GM13977 (cell line): ENCODE data around the gene HS1BP3.

Experiments
- DNase-seq: peaks from one replicate; pipeline ENCODE4 v3.0.0; 2012; ENCODE audit warnings: low spot score
- in situ Hi-C: fragments of 300-500 bp; cut with MboI; formaldehyde crosslinking; loops from one replicate; pipeline ENCODE4 v1.12.0; 2022; ENCODE audit warnings: low sequenced_read_pairs, low pct_unique_long_range_greater_than_20kb, mixed read lengths, inconsistent platforms; ENCODE audit not compliant: unreplicated experiment
- TF ChIP-seq, protein P1 (sequence below): IDR thresholded peaks from 2 replicates; pipeline ENCODE4 v1.5.1; 2012; ENCODE audit warnings: mild to moderate bottlenecking, control low read depth; ENCODE audit not compliant: insufficient read depth; ENCODE audit errors: extremely low read depth, missing control alignments

The HS1BP3 gene

DNA sequence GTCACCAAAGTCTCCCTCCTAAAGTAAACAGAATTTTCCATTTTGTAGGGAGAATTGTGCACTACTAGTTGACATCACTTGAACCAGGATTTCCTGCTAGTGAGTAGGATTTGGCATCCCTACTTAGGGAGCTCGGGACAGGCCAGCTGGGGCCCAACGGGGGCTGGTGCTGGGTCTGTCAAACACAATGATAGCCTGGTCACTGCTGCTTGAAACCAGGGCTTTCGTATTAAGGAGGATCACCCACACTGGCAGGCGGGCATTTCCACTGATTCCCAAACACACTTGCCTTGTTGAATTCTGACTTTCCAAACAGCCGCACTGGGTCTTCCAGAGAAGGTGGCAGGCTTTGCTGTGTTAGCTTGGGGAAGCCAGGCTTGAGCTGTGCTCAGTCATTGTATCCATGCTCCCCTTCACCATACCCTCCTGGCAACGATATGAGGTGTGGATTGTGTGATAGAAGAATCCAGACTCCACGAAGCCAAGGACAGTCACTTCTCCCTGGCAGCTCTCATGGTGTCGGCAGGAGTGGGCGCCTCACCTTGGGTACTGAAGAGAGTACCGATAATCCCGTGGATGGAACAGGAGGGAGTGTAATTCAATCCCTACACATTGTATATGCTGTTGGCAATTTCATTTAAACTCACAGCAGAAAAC is 23.5 kb upstream of the HS1BP3 start:
- peak; percentile 15 for DNase-seq
- TF ChIP-seq, protein P1, sequence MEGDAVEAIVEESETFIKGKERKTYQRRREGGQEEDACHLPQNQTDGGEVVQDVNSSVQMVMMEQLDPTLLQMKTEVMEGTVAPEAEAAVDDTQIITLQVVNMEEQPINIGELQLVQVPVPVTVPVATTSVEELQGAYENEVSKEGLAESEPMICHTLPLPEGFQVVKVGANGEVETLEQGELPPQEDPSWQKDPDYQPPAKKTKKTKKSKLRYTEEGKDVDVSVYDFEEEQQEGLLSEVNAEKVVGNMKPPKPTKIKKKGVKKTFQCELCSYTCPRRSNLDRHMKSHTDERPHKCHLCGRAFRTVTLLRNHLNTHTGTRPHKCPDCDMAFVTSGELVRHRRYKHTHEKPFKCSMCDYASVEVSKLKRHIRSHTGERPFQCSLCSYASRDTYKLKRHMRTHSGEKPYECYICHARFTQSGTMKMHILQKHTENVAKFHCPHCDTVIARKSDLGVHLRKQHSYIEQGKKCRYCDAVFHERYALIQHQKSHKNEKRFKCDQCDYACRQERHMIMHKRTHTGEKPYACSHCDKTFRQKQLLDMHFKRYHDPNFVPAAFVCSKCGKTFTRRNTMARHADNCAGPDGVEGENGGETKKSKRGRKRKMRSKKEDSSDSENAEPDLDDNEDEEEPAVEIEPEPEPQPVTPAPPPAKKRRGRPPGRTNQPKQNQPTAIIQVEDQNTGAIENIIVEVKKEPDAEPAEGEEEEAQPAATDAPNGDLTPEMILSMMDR, result no peak
- in situ Hi-C loops, result no loop called here

DNA sequence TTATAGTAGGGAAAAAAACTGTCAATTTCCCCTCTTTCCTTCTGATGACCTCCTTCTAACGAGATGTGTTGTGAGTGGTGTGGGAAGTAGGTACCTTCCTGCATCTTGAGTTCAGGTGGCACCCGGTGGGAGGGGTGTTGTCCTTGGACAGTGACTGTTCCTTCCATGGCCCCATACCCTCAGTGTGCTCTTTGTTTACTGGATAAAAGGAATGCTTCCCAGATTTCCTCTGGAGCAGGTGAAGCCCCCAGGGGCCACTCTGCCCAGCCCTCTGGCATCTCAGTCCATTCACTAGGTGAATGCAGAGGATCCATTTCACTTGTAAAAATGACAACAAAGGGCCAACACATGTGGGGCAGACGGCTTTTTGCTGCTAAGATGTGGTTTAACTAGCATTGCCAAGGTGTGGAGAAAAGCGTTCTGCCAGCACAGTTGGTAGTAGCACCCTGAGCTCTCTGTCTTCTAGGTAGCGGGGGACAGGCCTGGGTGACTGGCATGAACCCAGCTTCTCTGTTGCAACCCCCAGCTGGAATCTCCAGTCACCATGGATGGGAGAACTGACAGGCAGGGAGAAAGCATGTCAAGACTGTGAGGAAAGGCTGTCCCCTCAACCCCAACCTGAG is 22.9 kb upstream of the HS1BP3 start:
- in situ Hi-C loops, result no loop called here
- TF ChIP-seq, protein P1, result no peak
- peak; percentile 22 for DNase-seq

DNA sequence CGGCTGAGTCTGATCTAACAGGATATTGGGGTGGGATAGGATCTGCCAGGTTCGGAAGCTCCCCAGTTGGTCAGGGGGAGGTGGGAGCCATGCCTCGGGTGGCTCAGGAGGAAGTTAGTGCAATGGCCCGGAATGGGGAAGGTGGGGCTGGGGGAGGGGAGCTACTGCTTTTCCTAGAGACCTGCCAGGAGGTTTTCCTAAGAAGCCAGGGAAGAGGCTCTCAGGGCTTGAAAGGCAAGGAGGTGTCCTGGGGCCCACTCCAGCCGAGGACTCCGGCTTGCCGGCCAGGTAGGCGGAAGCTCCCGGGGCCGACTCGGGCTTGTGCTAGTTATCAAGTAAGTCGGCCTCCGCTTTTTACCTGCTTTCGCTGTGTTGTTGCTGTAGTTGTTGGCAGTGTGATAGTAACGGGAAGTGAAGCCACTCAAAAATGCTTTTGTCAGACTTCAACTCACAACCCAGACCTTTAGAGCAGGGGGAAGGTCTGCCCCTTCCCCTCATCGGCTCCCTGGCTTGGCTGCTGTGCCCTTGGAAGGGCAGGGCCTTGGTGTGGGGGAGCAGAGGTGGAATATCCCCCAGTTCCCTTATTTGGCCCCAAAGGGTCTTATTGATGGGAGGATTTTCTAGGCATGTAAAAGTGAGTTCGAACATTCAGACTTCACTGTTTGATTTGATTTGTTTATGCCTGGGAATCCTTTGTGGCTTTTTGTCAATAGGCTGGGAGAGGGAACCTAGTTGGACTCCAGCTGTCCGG is 21.5 kb upstream of the HS1BP3 start:
- in situ Hi-C loops, result no loop called here
- TF ChIP-seq, protein P1, result no peak
- peak; percentile 19 for DNase-seq

DNA sequence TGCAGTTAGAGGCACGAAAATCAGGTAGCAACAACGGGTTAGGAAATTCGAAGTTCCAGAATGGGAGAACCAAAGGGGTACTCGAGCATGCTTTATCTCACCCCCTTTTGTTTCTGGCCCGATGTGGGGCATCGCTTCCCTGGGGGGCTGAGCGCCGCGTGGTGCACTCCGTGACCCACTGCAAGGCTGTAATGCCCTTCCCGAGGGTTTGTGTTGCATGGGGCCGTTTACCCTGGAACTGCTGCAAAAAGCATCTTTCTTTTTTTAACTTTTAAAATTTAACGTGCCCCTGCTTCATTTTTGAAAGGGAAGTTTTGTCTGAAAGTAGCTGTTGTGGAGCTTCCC is 20.8 kb upstream of the HS1BP3 start:
- in situ Hi-C loops, result no loop called here
- TF ChIP-seq, protein P1, result no peak
- peak; percentile 24 for DNase-seq

- DNase-seq, result peak; percentile 23
- TF ChIP-seq, protein P1, result no peak
- in situ Hi-C loops, result no loop called here
Measured at GRCh38 chr2:20671036-20671735, 20.3 kb upstream of the HS1BP3 start.

GRCh38 chr2:20670315-20671035 is 19.6 kb upstream of the HS1BP3 start:
- DNase-seq, result peak; percentile 13
- in situ Hi-C loops, result no loop called here
- TF ChIP-seq, protein P1, result no peak
